ENCODE results near the gene ZSWIM5.
"Not testable (repeated sequence)": the region's sequence is repeated elsewhere in the genome, so short reads cannot be mapped to it uniquely, and the experiment has no call there.

The ZSWIM5 gene

GRCh38 chr1:45015683-45016082 is 190.7 kb downstream of the ZSWIM5 start:
- DNase-seq: no peak

GRCh38 chr1:45014321-45015028 is 191.9 kb downstream of the ZSWIM5 start:
- DNase-seq: peak; percentile 78 to 87

- DNase-seq: no peak
Measured at GRCh38 chr1:45013551-45014209, 192.7 kb downstream of the ZSWIM5 start.

- DNase-seq: peak; percentile 25 to 67
Measured at GRCh38 chr1:45012639-45013278, 193.6 kb downstream of the ZSWIM5 start.

- DNase-seq: peak; percentile 95 to 98
Measured at GRCh38 chr1:45011837-45012638, 194.4 kb downstream of the ZSWIM5 start, which contains the start of gene UROD. TSS of gene UROD (plus strand) at chr1:45012254. CDS start at chr1:45012266, 12 bp downstream.

GRCh38 chr1:45010855-45011811 is 195.3 kb downstream of the ZSWIM5 start, which contains the start of gene HECTD3:
TSS of gene HECTD3 (minus strand) at chr1:45011324. CDS start at chr1:45011257, 67 bp downstream.
- DNase-seq: peak; percentile 80 to 83

- DNase-seq: no peak
Measured at GRCh38 chr1:45009956-45010854, 196.2 kb downstream of the ZSWIM5 start.

- no peak for DNase-seq
Measured at GRCh38 chr1:45009296-45009865, 197.0 kb downstream of the ZSWIM5 start.

GRCh38 chr1:45008516-45008915 is 197.9 kb downstream of the ZSWIM5 start:
- no peak for DNase-seq

- no peak for DNase-seq
Measured at GRCh38 chr1:45008076-45008475, 198.3 kb downstream of the ZSWIM5 start.

GRCh38 chr1:45007311-45007710 is 199.1 kb downstream of the ZSWIM5 start:
- no peak for DNase-seq

- DNase-seq: no peak
Measured at GRCh38 chr1:45005761-45006160, 200.6 kb downstream of the ZSWIM5 start.

GRCh38 chr1:45004281-45004920 is 202.0 kb downstream of the ZSWIM5 start:
- no peak for DNase-seq

- no peak for DNase-seq
Measured at GRCh38 chr1:45003741-45004140, 202.7 kb downstream of the ZSWIM5 start.

GRCh38 chr1:45002650-45003645 is 203.5 kb downstream of the ZSWIM5 start:
- no peak for DNase-seq

GRCh38 chr1:45001576-45001975 is 204.8 kb downstream of the ZSWIM5 start:
- DNase-seq: not testable (repeated sequence)

- no peak for DNase-seq
Measured at GRCh38 chr1:45001011-45001481, 205.4 kb downstream of the ZSWIM5 start.

- DNase-seq: no peak
Measured at GRCh38 chr1:44999232-44999631, 207.2 kb downstream of the ZSWIM5 start.
